B cell (primary cell): ENCODE results near the gene TJAP1. TPM values are rescaled to one million over a fixed set of nuclear protein-coding genes. Genes with fewer than 3 reads are reported as not detected.
A peak's percentile ranks its signal among the peaks of the same experiment; 100 is the strongest.

Experiments
- ATAC-seq: fragments of 200-7000 bp; cut with Tn5 transposase; one replicate; pipeline ENCODE4 v1.10.0; 2021; ENCODE audit warnings: low read depth, mild to moderate bottlenecking, moderate number of reproducible peaks, moderate library complexity
- CTCF ChIA-PET: fragments of 350-600 bp; sonication (Branson Sonifier 250); formaldehyde crosslinking; loops from one replicate; lab custom pipeline; 2021; ENCODE audit warnings: antibody characterized with exemption, inconsistent platforms; lab: Charles Lee
- POLR2A ChIA-PET: fragments of 350-600 bp; sonication (Branson Sonifier 250); formaldehyde crosslinking; loops from one replicate; lab custom pipeline; 2021; ENCODE audit warnings: antibody characterized with exemption; lab: Charles Lee
- DNase-seq: peaks from one replicate; pipeline ENCODE4 v3.0.0; 2013
- H2AFZ ChIP-seq: 2 replicates; pipeline ENCODE4 v1.6.1; 2012; ENCODE audit warnings: mild to moderate bottlenecking, low read depth, low read length; ENCODE audit not compliant: insufficient read depth, poor library complexity, severe bottlenecking
- H3K27ac ChIP-seq, 2 donors: 1 replicate in 1 of 2; 2 replicates in 1 of 2; pipeline ENCODE4 v1.5.1; 2012 to 2013; ENCODE audit warnings: low read length in 2 of 2, mild to moderate bottlenecking in 2 of 2, moderate library complexity in 1 of 2
- H3K27me3 ChIP-seq, 4 experiments: fragments of 200-600 bp in 1 of 4; sonication (generic) in 1 of 4; replicated peaks in 1 of 4; 1 replicate in 2 of 4; 2 replicates in 2 of 4; pipeline versions ENCODE4 v1.6.1 to v1.7.0; 2013 to 2016; ENCODE audit warnings: low read length in 3 of 4, mild to moderate bottlenecking in 2 of 4, mixed read lengths in 1 of 4, moderate library complexity in 1 of 4; ENCODE audit not compliant: insufficient read depth in 4 of 4, control insufficient read depth in 3 of 4; ENCODE audit errors: control extremely low read depth in 1 of 4
- H3K36me3 ChIP-seq, 2 experiments: replicated peaks in 1 of 2; 1 replicate in 1 of 2; 2 replicates in 1 of 2; pipeline versions ENCODE4 v1.6.1 to v1.7.1; 2013; ENCODE audit warnings: low read length in 1 of 2; ENCODE audit not compliant: insufficient read depth in 2 of 2, control insufficient read depth in 1 of 2; ENCODE audit errors: control extremely low read depth in 1 of 2, extremely low read depth in 1 of 2
- H3K4me1 ChIP-seq, 2 donors: fragments of 200-600 bp in 1 of 2; sonication (generic) in 1 of 2; 1 replicate in 1 of 2; 2 replicates in 1 of 2; pipeline versions ENCODE4 v1.5.1 to v1.6.1; 2013 to 2017; ENCODE audit warnings: low read length in 2 of 2; ENCODE audit not compliant: control insufficient read depth in 2 of 2, insufficient read depth in 2 of 2
- H3K4me2 ChIP-seq: replicated peaks from 2 replicates; pipeline ENCODE3; 2012; ENCODE audit warnings: mild to moderate bottlenecking, low read depth, low read length; ENCODE audit not compliant: poor library complexity, severe bottlenecking
- H3K4me3 ChIP-seq, 5 experiments: fragments of 200-600 bp in 1 of 5; sonication (generic) in 1 of 5; 1 replicate in 3 of 5; 2 replicates in 2 of 5; pipeline versions ENCODE4 v1.5.1 to v1.7.0; 2011 to 2016; ENCODE audit warnings: low read length in 4 of 5, mild to moderate bottlenecking in 4 of 5, low read depth in 2 of 5, control low read depth in 1 of 5, moderate library complexity in 1 of 5; ENCODE audit not compliant: insufficient read depth in 1 of 5; ENCODE audit errors: control extremely low read depth in 1 of 5, extremely low read depth in 1 of 5
- H3K79me2 ChIP-seq: fragments of 200-600 bp; sonication (generic); one replicate; pipeline ENCODE4 v1.6.0; 2016; ENCODE audit warnings: low read length; ENCODE audit not compliant: control insufficient read depth, insufficient read depth
- H3K9ac ChIP-seq: fragments of 200-600 bp; sonication (generic); 2 replicates; pipeline ENCODE4 v1.6.1; 2017; ENCODE audit warnings: mild to moderate bottlenecking, low read length, moderate library complexity
- H3K9me3 ChIP-seq, 3 donors: one replicate each; pipeline versions ENCODE4 v1.6.1 to v1.7.1; 2013; ENCODE audit warnings: low read length in 2 of 3; ENCODE audit not compliant: control insufficient read depth in 2 of 3, insufficient read depth in 1 of 3; ENCODE audit errors: control extremely low read depth in 1 of 3
- H4K20me1 ChIP-seq: 2 replicates; pipeline ENCODE4 v1.6.0; 2012; ENCODE audit warnings: mild to moderate bottlenecking, low read length; ENCODE audit not compliant: insufficient read depth, control insufficient read depth, poor library complexity, severe bottlenecking
- H3K27ac Mint-ChIP-seq: one replicate; pipeline ENCODE4 v1.8.0; 2021; ENCODE audit warnings: mixed read lengths
- H3K27me3 Mint-ChIP-seq: one replicate; pipeline ENCODE4 v1.8.0; 2021; ENCODE audit warnings: mixed read lengths
- H3K4me1 Mint-ChIP-seq: one replicate; pipeline ENCODE4 v1.8.0; 2021; ENCODE audit warnings: mixed read lengths
- H3K4me3 Mint-ChIP-seq: one replicate; pipeline ENCODE4 v1.8.0; 2021; ENCODE audit warnings: mixed read lengths
- H3K9me3 Mint-ChIP-seq: one replicate; pipeline ENCODE4 v1.8.0; 2022; ENCODE audit warnings: mixed read lengths; ENCODE audit not compliant: insufficient read depth
- CTCF ChIP-seq: fragments of 200-600 bp; IDR thresholded peaks from one replicate; pipeline ENCODE4 v1.8.0; 2022; ENCODE audit warnings: antibody characterized with exemption, mild to moderate bottlenecking
- EZH2 ChIP-seq: IDR thresholded peaks from 2 replicates; pipeline ENCODE4 v1.6.1; 2012; ENCODE audit warnings: borderline replicate concordance, low read depth, mild to moderate bottlenecking, moderate library complexity, low read length; ENCODE audit not compliant: insufficient read depth, poor library complexity, severe bottlenecking
- WGBS: methylation state at CpG from one replicate; pipeline ENCODE4 v1.1.5; 2013; ENCODE audit warnings: missing lambda C conversion rate; ENCODE audit not compliant: insufficient coverage; 5-methylcytosine and 5-hydroxymethylcytosine counted together
- intact Hi-C: fragments of 100-400 bp; cut with micrococcal nuclease; formaldehyde crosslinking; loops from one replicate; pipeline ENCODE4 v1.10.0; 2022
- polyA plus RNA-seq: library from polyadenylated mRNA; depleted of rRNA; stranded (reverse); fragments of >200 nt; gene quantifications from 2 replicates; pipeline ENCODE4 v1.2.3, GENCODE V29; 2012
- total RNA-seq, 2 donors: library from RNA; stranded (reverse); fragments of 120-200 nt in 1 of 2; gene quantifications; 1 replicate in 1 of 2; 2 replicates in 1 of 2; pipeline versions ENCODE4 v1.2.3 to v1.2.4, GENCODE V29; 2013 to 2022

Gene TJAP1
- total and polyA plus RNA-seq, 2 donors (not counting 1 experiment from before 2014, with no cell fraction given), result 59.1 to 70.7 TPM

GRCh38 chr6:43509142-43509983 lies 32.0 kb downstream of the TJAP1 start:
- peaks cover 0 to 32% of the 10 kb centered on the region in 2 experiments for H3K36me3 ChIP-seq
- H2AFZ ChIP-seq, result peak overlapping the region; percentile 74
- peaks cover 0 to 20% (median 8%) of the 10 kb centered on the region in 4 experiments for H3K27me3 ChIP-seq
- Mint-ChIP-seq H3K9me3 (no peaks in the 10 kb centered on the region), H3K27me3 (peaks cover 10% of the 10 kb centered on the region), H3K27ac (peak overlapping the region; percentile 88), H3K4me1 (peaks cover 35% of the 10 kb centered on the region), H3K4me3 (peak overlapping the region; percentile 98)
- H3K9ac ChIP-seq, result peak overlapping the region; percentile 70
- DNase-seq (peak; percentile 55), ATAC-seq (no peak)
- peaks cover 0 to 3% (median 0%) of the 10 kb centered on the region in 3 donors for H3K9me3 ChIP-seq
- peaks cover 4% of the 10 kb centered on the region for H3K79me2 ChIP-seq
- no peak for TF ChIP-seq CTCF
- TF ChIP-seq EZH2, result no peak
- peak overlapping the region in 4 of 5 experiments; percentile 4 to 74 (median 56) for H3K4me3 ChIP-seq
- ChIA-PET CTCF (interaction anchor here (0.6 to 1.8 kb wide), 6 partner anchors 8 to 530 kb away, joined by 3 to 11 read pairs (median 4); no protein-coding TSS in a partner anchor), POLR2A (interaction anchor here (1.3 to 1.7 kb wide), 2 partner anchors 31 to 81 kb away, joined by 5 to 6 read pairs; no protein-coding TSS in a partner anchor)
- peak overlapping the region; percentile 97 for H3K4me2 ChIP-seq
- H4K20me1 ChIP-seq, result peaks cover 22% of the 10 kb centered on the region
- no peak overlapping the region for H3K27ac ChIP-seq
- intact Hi-C loops, result loop anchor here (5.0 kb wide), 3 partner anchors 127 to 607 kb away; no protein-coding TSS in a partner anchor
- 8% methylated on average over 69 of the region's 69 CpGs for WGBS
- H3K4me1 ChIP-seq, result peaks cover 21 to 28% of the 10 kb centered on the region in 2 donors
